Measurements from ENCODE around the gene ATG7. TPM values are rescaled to one million over a fixed set of nuclear protein-coding genes. Genes with fewer than 3 reads are reported as not detected.
"Not testable (repeated sequence)": the region's sequence is repeated elsewhere in the genome, so short reads cannot be mapped to it uniquely, and the experiment has no call there.

The ATG7 gene
- total RNA-seq, 1 donor = 131 TPM

DNA sequence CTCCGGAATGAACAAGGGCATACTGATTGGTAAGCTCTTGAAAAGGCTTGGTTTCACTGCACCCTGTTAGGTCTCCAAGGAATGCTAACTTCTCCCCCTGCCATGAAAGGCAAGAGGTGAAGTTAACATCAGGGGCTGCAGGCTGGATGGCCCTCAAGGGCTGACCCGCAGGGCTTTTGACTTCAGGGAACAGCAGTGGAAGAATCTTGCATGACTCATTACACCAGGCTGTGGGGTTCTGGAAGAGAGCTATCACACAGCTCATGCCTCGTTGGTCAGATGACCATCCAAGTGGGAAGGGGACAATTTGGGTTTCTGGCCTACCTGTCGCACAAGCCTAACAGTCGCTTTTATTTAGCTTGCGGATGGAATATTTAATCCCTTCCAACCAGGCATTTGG, 23.6 kb upstream of the ATG7 start:
- no peak overlapping the region for H3K4me3 ChIP-seq (ENCODE audit: low read depth, low read length)
- TF ChIP-seq, protein P1, sequence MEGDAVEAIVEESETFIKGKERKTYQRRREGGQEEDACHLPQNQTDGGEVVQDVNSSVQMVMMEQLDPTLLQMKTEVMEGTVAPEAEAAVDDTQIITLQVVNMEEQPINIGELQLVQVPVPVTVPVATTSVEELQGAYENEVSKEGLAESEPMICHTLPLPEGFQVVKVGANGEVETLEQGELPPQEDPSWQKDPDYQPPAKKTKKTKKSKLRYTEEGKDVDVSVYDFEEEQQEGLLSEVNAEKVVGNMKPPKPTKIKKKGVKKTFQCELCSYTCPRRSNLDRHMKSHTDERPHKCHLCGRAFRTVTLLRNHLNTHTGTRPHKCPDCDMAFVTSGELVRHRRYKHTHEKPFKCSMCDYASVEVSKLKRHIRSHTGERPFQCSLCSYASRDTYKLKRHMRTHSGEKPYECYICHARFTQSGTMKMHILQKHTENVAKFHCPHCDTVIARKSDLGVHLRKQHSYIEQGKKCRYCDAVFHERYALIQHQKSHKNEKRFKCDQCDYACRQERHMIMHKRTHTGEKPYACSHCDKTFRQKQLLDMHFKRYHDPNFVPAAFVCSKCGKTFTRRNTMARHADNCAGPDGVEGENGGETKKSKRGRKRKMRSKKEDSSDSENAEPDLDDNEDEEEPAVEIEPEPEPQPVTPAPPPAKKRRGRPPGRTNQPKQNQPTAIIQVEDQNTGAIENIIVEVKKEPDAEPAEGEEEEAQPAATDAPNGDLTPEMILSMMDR (IDR thresholded peaks at IDR 0.05; ENCODE audit: insufficient read depth, low read depth, low read length) = no peak
- DNase-seq (ENCODE audit: low read depth) = peak; percentile 35

DNA sequence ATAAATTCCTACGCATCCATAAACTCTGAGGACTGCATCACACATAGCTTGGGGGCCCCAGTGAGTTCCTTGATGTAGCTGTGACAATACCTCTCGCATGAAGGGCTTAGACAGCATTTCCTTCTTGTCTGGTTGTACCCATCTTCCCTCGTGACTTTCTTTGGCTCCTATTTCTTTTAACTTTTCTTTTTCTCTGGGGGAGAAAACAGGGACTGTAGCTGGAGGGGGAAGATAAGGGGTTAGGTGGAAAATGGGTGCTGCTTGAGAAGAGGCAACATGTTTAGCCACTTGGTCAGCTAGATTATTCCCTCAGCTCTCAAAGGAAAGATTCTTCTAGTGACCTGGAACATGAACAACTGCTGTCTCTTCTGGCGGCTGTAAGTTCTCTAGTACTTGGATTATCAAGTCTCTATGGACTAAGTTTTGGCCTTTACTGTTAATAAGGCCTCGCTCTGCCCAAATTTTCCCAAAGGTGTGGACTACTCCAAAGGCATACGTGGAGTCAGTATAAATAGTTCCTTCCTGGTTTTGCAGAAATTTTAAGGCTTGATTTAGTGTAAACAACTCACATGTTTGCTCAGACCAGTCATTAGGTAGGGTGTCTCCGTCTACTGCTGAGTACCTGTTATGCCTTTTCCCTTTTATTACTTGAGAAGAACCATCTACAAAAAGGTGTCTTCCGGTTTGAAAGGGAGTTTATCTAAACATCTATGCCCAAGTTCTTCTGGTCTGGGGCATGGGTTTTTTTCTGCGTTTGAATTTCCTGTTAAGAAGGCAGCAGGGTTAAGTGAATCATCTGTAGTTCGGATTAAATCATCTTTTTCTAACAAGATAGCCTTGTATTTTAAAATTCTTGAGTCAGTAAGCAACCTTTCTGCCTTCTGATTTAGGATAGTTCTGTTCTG, 21.0 kb upstream of the ATG7 start:
- no peak for DNase-seq (ENCODE audit: low read depth)
- TF ChIP-seq, protein P1 (IDR thresholded peaks at IDR 0.05; ENCODE audit: insufficient read depth, low read depth, low read length) = no peak

DNA sequence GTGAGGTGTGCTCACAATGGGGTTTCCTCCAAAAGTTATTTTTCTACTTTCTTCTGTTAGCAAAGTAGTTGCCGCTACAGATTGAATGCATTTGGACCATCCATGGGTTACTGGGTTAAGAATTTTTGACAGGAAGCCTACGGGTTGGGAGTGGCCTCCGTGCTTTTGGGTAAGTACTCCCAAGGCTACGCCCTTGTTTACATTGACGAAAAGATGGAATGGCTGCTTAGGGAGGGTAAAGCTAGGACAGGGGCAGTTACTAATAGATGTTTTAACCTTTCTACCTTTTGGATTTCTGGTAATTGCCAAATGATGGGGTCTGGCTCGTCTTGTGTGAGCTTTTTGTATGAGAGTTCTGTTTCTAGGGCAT, 20.4 kb upstream of the ATG7 start:
- DNase-seq (ENCODE audit: low read depth) = no peak
- TF ChIP-seq, protein P1 (IDR thresholded peaks at IDR 0.05; ENCODE audit: insufficient read depth, low read depth, low read length) = no peak
- H3K4me3 ChIP-seq (ENCODE audit: low read depth, low read length) = no peak overlapping the region

More for the DNA sequence above, 21.0 kb upstream of the ATG7 start:
- no peak overlapping the region for H3K4me3 ChIP-seq (ENCODE audit: low read depth, low read length)

DNA sequence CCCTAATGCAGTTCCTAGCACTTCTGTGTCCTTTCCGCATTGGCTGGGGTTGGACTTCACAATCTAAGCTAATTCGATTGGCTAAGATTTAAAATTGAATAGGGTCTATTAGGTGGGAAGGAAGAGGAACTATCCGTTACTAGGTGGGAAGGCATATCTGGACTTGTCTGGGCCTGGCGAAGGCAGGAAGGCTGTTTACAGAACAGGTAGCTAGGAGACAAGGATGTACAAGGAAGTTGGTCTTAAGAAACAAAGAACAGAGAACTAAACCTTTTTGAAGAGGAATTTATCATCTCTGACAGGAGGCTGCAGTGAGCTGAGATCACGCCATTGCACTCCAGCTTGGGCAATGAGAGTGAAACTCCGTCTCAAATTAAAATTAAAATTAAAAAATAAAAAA, 17.3 kb upstream of the ATG7 start:
- DNase-seq (ENCODE audit: low read depth) = no peak

DNA sequence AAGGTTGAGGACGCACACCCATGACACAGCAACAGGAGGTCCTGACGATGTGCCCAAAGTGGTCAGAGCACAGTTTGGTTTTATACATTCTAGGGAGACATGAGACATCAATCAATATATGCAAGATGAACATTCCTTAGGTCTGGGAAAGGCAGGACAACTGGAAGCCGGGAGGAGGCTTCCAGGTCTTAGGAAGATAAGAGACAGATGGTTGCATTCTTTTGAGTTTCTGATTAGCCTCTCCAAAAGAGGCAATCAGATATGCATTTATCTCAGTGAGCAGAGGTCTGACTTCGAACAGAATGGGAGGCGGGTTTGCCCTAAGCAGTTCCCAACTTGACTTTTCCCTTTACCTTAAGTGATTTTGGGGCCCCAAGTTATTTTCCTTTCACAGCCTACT, 16.7 kb upstream of the ATG7 start:
- H3K4me3 ChIP-seq (ENCODE audit: low read depth, low read length); DNase-seq (ENCODE audit: low read depth): not testable (repeated sequence)

More for the DNA sequence above, 17.3 kb upstream of the ATG7 start:
- TF ChIP-seq, protein P1 (IDR thresholded peaks at IDR 0.05; ENCODE audit: insufficient read depth, low read depth, low read length) = no peak
- H3K4me3 ChIP-seq (ENCODE audit: low read depth, low read length) = no peak overlapping the region

DNA sequence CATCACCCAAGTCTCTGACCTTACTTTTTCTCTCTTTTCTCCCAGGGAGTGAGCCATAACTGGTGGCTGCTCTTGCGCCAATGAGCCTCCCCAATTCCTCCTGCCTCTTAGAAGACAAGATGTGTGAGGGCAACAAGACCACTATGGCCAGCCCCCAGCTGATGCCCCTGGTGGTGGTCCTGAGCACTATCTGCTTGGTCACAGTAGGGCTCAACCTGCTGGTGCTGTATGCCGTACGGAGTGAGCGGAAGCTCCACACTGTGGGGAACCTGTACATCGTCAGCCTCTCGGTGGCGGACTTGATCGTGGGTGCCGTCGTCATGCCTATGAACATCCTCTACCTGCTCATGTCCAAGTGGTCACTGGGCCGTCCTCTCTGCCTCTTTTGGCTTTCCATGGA, 13.2 kb upstream of the ATG7 start:
- TF ChIP-seq, protein P1 (IDR thresholded peaks at IDR 0.05; ENCODE audit: insufficient read depth, low read depth, low read length) = no peak
- DNase-seq (ENCODE audit: low read depth) = no peak
- H3K4me3 ChIP-seq (ENCODE audit: low read depth, low read length) = no peak overlapping the region

DNA sequence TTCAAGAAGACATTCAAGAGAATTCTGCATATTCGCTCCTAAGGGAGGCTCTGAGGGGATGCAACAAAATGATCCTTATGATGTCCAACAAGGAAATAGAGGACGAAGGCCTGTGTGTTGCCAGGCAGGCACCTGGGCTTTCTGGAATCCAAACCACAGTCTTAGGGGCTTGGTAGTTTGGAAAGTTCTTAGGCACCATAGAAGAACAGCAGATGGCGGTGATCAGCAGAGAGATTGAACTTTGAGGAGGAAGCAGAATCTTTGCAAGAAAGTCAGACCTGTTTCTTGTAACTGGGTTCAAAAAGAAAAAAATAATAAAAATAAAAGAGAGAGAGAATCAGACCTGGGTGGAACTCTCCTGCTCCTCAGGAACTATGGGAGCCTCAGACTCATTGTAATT, 11.7 kb upstream of the ATG7 start:
- TF ChIP-seq, protein P1 (IDR thresholded peaks at IDR 0.05; ENCODE audit: insufficient read depth, low read depth, low read length) = no peak
- no peak overlapping the region for H3K4me3 ChIP-seq (ENCODE audit: low read depth, low read length)
- DNase-seq (ENCODE audit: low read depth) = no peak

Data from fibroblast of villous mesenchyme (primary cell).